HepG2 (cell line): Measurements from ENCODE around the gene IL36B. TPM values are rescaled to one million over a fixed set of nuclear protein-coding genes. Genes with fewer than 3 reads are reported as not detected.

ENCODE experiments used
- ATAC-seq: fragments of 200-7000 bp; cut with Tn5 transposase; 3 replicates; pipeline ENCODE4 v1.9.1; 2020; ENCODE audit warnings: mild to moderate bottlenecking, moderate library complexity
- BruUV-seq: library from RNA; stranded (reverse); fragments of 400-500 nt; replicated peaks from 2 replicates; lab custom pipeline; 2021; lab: Mats Ljungman, UMichigan
- CTCF ChIA-PET: fragments of 300-600 bp; formaldehyde crosslinking; extraction: SDS; loops from one replicate; lab custom pipeline; 2021; ENCODE audit warnings: low total read pairs, inconsistent platforms, low intra/inter-chr PET ratio; lab: Yijun Ruan, JAX
- POLR2A ChIA-PET: fragments of 350-600 bp; sonication (Branson Sonifier 250); formaldehyde crosslinking; loops from one replicate; lab custom pipeline; 2020; ENCODE audit warnings: antibody characterized with exemption, inconsistent platforms; lab: Yijun Ruan, JAX
- DNase-seq: peaks from one replicate; pipeline ENCODE4 v3.0.0-alpha.2; 2015; ENCODE audit warnings: low spot score
- FAIRE-seq: peaks from 3 replicates; lab custom pipeline; 2011; peaks lifted over from hg19 to GRCh38; lab: Jason Lieb, UNC
- H2AFZ ChIP-seq: one replicate; pipeline ENCODE4 v1.6.1; 2011; ENCODE audit warnings: low read length, inconsistent platforms
- H3K27ac ChIP-seq: fragments of 300-600 bp; 3 replicates; pipeline ENCODE4 v1.8.0; 2011; ENCODE audit warnings: mixed run types, mild to moderate bottlenecking, mixed read lengths, low read length, inconsistent platforms; ENCODE audit not compliant: insufficient read depth; ENCODE audit errors: extremely low read length
- H3K27me3 ChIP-seq, 2 experiments: fragments of 200-600 bp in 1 of 2; 2 replicates in 1 of 2; 3 replicates in 1 of 2; pipeline versions ENCODE4 v1.6.0 to v1.8.0; 2011; ENCODE audit warnings: low read length in 2 of 2, mild to moderate bottlenecking in 2 of 2, moderate library complexity in 2 of 2, inconsistent platforms in 1 of 2; ENCODE audit not compliant: insufficient read depth in 2 of 2, control insufficient read depth in 1 of 2
- H3K36me3 ChIP-seq, 2 experiments: fragments of 200-600 bp in 1 of 2; replicated peaks in 1 of 2; 2 replicates in 1 of 2; 3 replicates in 1 of 2; pipeline versions ENCODE4 v1.5.1 to v1.8.0; 2011; ENCODE audit warnings: low read length in 2 of 2, inconsistent platforms in 1 of 2; ENCODE audit not compliant: insufficient read depth in 2 of 2, control insufficient read depth in 1 of 2
- H3K4me1 ChIP-seq: 2 replicates; pipeline ENCODE4 v1.5.1; 2012; ENCODE audit warnings: low read length, inconsistent platforms; ENCODE audit not compliant: insufficient read depth
- H3K4me2 ChIP-seq: 2 replicates; pipeline ENCODE4 v1.6.0; 2011; ENCODE audit warnings: low read depth, low read length, inconsistent platforms
- H3K4me3 ChIP-seq, 3 experiments: fragments of 200-600 bp in 1 of 3; sonication (generic), shearing (Covaris generic) in 1 of 3; replicated peaks in 1 of 3; 2 replicates each; pipeline ENCODE4 v1.5.1; 2011 to 2016; ENCODE audit warnings: low read length in 3 of 3, inconsistent platforms in 2 of 3, low read depth in 2 of 3, mild to moderate bottlenecking in 2 of 3, control low read depth in 1 of 3, mixed read lengths in 1 of 3; ENCODE audit not compliant: insufficient read depth in 1 of 3
- H3K79me2 ChIP-seq: one replicate; pipeline ENCODE4 v1.6.1; 2011; ENCODE audit warnings: low read length, inconsistent platforms; ENCODE audit not compliant: insufficient read depth
- H3K9ac ChIP-seq: 2 replicates; pipeline ENCODE4 v1.6.0; 2011; ENCODE audit warnings: mild to moderate bottlenecking, low read depth, low read length, inconsistent platforms; ENCODE audit not compliant: insufficient read depth
- H3K9me3 ChIP-seq: 2 replicates; pipeline ENCODE4 v1.5.1; 2012; ENCODE audit warnings: mild to moderate bottlenecking, low read length
- H4K20me1 ChIP-seq: 2 replicates; pipeline ENCODE4 v1.6.0; 2011; ENCODE audit warnings: inconsistent platforms, mild to moderate bottlenecking, low read length, moderate library complexity; ENCODE audit not compliant: insufficient read depth
- HMG20B ChIP-seq: conservative IDR thresholded peaks from 2 replicates; pipeline ENCODE4 v1.6.1; 2016; ENCODE audit warnings: missing genetic modification reagents, missing compliant biosample characterization
- KDM5B ChIP-seq: sonication (generic); formaldehyde crosslinking; IDR thresholded peaks from 2 replicates; pipeline ENCODE4 v1.4.0; 2020; ENCODE audit warnings: missing genetic modification reagents, mild to moderate bottlenecking, borderline replicate concordance
- MYC ChIP-seq: sonication (generic); formaldehyde crosslinking; IDR thresholded peaks from 2 replicates; pipeline ENCODE4 v1.9.0; 2021; ENCODE audit warnings: missing genetic modification reagents, borderline replicate concordance
- NFATC3 ChIP-seq: sonication (generic); formaldehyde crosslinking; IDR thresholded peaks from 2 replicates; pipeline ENCODE4 v1.5.1; 2020; ENCODE audit warnings: mild to moderate bottlenecking, missing genetic modification reagents
- NR2F1 ChIP-seq, 2 experiments: fragments of 450-650 bp in 1 of 2; formaldehyde crosslinking in 1 of 2; IDR thresholded peaks; 2 replicates each; pipeline versions ENCODE4 v1.5.0 to v1.6.1; 2016 to 2020; ENCODE audit warnings: mild to moderate bottlenecking in 1 of 2, missing compliant biosample characterization in 1 of 2, missing genetic modification reagents in 1 of 2, moderate library complexity in 1 of 2
- ZNF230 ChIP-seq: sonication (generic); formaldehyde crosslinking; IDR thresholded peaks from 2 replicates; pipeline ENCODE4 v1.4.0; 2020; ENCODE audit warnings: mild to moderate bottlenecking, missing genetic modification reagents
- ZNF598 ChIP-seq: sonication (generic); formaldehyde crosslinking; IDR thresholded peaks from 2 replicates; pipeline ENCODE4 v1.5.1; 2020; ENCODE audit warnings: mild to moderate bottlenecking, missing genetic modification reagents, borderline replicate concordance
- WGBS: methylation state at CpG from one replicate; pipeline ENCODE4 v1.1.6; 2017; ENCODE audit warnings: low lambda C conversion rate; 5-methylcytosine and 5-hydroxymethylcytosine counted together
- in situ Hi-C: cut with HindIII; loops from 2 replicates; pipeline ENCODE4 v1.10.0; 2017; ENCODE audit warnings: low pct_unique_long_range_greater_than_20kb; ENCODE audit not compliant: extremely low pct_ligation_motif_present
- intact Hi-C: fragments of 100-400 bp; cut with micrococcal nuclease; formaldehyde crosslinking; loops from one replicate; pipeline ENCODE4 v1.10.0; 2022; ENCODE audit not compliant: unreplicated experiment
- polyA plus RNA-seq, 8 experiments: library from polyadenylated mRNA; depleted of rRNA in 3 of 8; stranded (reverse) in 7 of 8; unstranded in 1 of 8; fragments of >200 nt; fragmentation: Illumina TruSeq in 4 of 8; extraction: Trizol in 4 of 8; gene quantifications; 2 replicates each; pipeline versions ENCODE4 v1.2.1 to v1.2.3, GENCODE V29; 2011 to 2016; ENCODE audit warnings: low read depth in 4 of 8, missing spikeins in 1 of 8, mixed read lengths in 1 of 8; ENCODE audit not compliant: insufficient read depth in 1 of 8
- total RNA-seq, 5 experiments: library from RNA; depleted of rRNA; stranded (reverse); fragments of >200 nt; fragmentation: Illumina TruSeq; extraction: Trizol; gene quantifications; 2 replicates each; pipeline ENCODE4 v1.2.3, GENCODE V29; 2016; ENCODE audit warnings: low read depth in 1 of 5
- TF ChIP-seq, protein P1 (sequence below): sonication (generic); formaldehyde crosslinking; IDR thresholded peaks from 2 replicates; pipeline ENCODE4 v1.4.0; 2020; ENCODE audit warnings: missing genetic modification reagents
- TF ChIP-seq, protein P2 (sequence below): sonication (generic); formaldehyde crosslinking; IDR thresholded peaks from 2 replicates; pipeline ENCODE4 v1.5.0; 2020; ENCODE audit warnings: mild to moderate bottlenecking, missing genetic modification reagents
- TF ChIP-seq, protein P3 (sequence below): sonication (generic); formaldehyde crosslinking; IDR thresholded peaks from 2 replicates; pipeline ENCODE4 v1.4.0; 2020; ENCODE audit warnings: missing genetic modification reagents, borderline replicate concordance

Gene IL36B
- total and polyA plus RNA-seq, 2 of the 13 experiments (the other 11 are each of a cell fraction or from before 2014, with no cell fraction given), result not detected

DNA sequence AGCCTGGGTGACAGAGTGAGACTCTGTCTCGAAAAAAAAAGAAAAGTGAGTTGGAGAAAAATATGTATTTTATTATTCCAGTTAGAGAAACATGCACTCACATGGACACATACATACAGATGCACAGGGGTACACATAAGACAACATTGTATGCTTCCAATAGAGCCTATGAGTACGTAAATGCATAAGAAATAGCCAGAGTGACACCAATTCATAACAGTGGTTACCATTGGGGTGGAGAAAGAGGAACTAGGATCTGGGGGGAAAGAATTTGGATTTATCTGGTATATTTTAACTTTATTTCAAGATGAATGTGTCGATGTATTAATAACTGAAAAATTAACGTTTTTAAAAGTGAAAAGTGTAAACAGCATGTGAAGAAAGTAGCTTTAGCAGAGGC is 31.4 kb downstream of the IL36B start:
- no peak overlapping the region for H3K4me2 ChIP-seq
- no peaks in the 10 kb centered on the region for H3K9me3 ChIP-seq
- H3K79me2 ChIP-seq, result no peaks in the 10 kb centered on the region
- WGBS, result 13% methylated on average over 4 of the region's 4 CpGs
- intact Hi-C loops, result no loop called here
- in situ Hi-C loops, result no loop called here
- DNase-seq (no peak), FAIRE-seq (no peak), ATAC-seq (no peak)
- POLR2A ChIA-PET, result no interaction called here
- H2AFZ ChIP-seq, result no peak overlapping the region
- no peak overlapping the region for H3K4me3 ChIP-seq
- no TSS peak for BruUV-seq
- no peaks in the 10 kb centered on the region for H3K36me3 ChIP-seq
- CTCF ChIA-PET, result no interaction called here
- TF ChIP-seq MYC (no peak), NR2F1 (CRISPR knock-in tag; IDR thresholded peaks at IDR 0.05) (no peak), ZNF230 (CRISPR knock-in tag) (no peak), ZNF598 (CRISPR knock-in tag) (no peak), NFATC3 (no peak), HMG20B (CRISPR knock-in tag) (no peak), KDM5B (CRISPR knock-in tag) (no peak)
- TF ChIP-seq, protein P1, sequence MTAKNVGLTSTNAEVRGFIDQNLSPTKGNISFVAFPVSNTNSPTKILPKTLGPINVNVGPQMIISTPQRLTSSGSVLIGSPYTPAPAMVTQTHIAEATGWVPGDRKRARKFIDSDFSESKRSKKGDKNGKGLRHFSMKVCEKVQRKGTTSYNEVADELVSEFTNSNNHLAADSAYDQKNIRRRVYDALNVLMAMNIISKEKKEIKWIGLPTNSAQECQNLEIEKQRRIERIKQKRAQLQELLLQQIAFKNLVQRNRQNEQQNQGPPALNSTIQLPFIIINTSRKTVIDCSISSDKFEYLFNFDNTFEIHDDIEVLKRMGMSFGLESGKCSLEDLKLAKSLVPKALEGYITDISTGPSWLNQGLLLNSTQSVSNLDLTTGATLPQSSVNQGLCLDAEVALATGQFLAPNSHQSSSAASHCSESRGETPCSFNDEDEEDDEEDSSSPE (CRISPR knock-in tag), result no peak
- TF ChIP-seq, protein P2, sequence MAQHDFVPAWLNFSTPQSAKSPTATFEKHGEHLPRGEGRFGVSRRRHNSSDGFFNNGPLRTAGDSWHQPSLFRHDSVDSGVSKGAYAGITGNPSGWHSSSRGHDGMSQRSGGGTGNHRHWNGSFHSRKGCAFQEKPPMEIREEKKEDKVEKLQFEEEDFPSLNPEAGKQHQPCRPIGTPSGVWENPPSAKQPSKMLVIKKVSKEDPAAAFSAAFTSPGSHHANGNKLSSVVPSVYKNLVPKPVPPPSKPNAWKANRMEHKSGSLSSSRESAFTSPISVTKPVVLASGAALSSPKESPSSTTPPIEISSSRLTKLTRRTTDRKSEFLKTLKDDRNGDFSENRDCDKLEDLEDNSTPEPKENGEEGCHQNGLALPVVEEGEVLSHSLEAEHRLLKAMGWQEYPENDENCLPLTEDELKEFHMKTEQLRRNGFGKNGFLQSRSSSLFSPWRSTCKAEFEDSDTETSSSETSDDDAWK (CRISPR knock-in tag), result no peak
- TF ChIP-seq, protein P3, sequence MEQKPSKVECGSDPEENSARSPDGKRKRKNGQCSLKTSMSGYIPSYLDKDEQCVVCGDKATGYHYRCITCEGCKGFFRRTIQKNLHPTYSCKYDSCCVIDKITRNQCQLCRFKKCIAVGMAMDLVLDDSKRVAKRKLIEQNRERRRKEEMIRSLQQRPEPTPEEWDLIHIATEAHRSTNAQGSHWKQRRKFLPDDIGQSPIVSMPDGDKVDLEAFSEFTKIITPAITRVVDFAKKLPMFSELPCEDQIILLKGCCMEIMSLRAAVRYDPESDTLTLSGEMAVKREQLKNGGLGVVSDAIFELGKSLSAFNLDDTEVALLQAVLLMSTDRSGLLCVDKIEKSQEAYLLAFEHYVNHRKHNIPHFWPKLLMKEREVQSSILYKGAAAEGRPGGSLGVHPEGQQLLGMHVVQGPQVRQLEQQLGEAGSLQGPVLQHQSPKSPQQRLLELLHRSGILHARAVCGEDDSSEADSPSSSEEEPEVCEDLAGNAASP, result no peak
- TF ChIP-seq, all 625 proteins: peak for 0
- Histone ChIP-seq H3K9ac (no peak overlapping the region), H3K4me1 (no peaks in the 10 kb centered on the region), H4K20me1 (no peaks in the 10 kb centered on the region), H3K27me3 (peaks cover 0 to 10% of the 10 kb centered on the region in 2 experiments; a peak in 2 of 5 replicates), H3K27ac (no peak overlapping the region)
